Measurements from ENCODE around the gene PPP1R12B.

DNA sequence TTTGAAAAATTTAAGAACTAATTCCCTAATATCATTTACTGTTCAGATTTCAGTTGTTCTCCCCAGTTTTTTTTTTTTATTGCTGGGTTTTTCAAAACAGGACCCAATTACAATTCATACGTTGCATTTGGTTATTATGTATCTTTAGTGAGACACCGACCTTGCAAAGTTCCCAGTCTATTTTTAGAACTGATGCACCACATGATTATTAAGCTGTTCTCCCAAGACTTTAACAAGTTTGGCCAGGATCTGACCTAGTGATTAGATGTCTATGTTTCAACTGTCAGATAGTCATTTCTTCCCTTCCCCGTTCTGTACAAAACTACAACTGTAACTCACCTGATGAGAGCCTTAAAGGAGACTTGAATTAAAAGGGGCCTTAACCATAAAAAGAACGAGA, 14.6 kb upstream of the PPP1R12B start:
- TF ChIP-seq, protein P1, sequence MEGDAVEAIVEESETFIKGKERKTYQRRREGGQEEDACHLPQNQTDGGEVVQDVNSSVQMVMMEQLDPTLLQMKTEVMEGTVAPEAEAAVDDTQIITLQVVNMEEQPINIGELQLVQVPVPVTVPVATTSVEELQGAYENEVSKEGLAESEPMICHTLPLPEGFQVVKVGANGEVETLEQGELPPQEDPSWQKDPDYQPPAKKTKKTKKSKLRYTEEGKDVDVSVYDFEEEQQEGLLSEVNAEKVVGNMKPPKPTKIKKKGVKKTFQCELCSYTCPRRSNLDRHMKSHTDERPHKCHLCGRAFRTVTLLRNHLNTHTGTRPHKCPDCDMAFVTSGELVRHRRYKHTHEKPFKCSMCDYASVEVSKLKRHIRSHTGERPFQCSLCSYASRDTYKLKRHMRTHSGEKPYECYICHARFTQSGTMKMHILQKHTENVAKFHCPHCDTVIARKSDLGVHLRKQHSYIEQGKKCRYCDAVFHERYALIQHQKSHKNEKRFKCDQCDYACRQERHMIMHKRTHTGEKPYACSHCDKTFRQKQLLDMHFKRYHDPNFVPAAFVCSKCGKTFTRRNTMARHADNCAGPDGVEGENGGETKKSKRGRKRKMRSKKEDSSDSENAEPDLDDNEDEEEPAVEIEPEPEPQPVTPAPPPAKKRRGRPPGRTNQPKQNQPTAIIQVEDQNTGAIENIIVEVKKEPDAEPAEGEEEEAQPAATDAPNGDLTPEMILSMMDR (optimal IDR thresholded peaks at IDR 0.05 in 1 of 3, IDR thresholded peaks at IDR 0.05 in 1 of 3, conservative IDR thresholded peaks at IDR 0.05 in 1 of 3; ENCODE audit: extremely low read depth in 1 of 3, insufficient read depth in 2 of 3, low read length in 3 of 3), result no peak
- no peak for TF ChIP-seq EZH2 (IDR thresholded peaks at IDR 0.05; ENCODE audit: low read length)

Data from keratinocyte (primary cell).